ENCODE data around the gene SMIM34. TPM values are rescaled to one million over a fixed set of nuclear protein-coding genes. Genes with fewer than 3 reads are reported as not detected.
"Not testable (repeated sequence)": the region's sequence is repeated elsewhere in the genome, so short reads cannot be mapped to it uniquely, and the experiment has no call there.

Gene SMIM34
- polyA plus RNA-seq, 6 donors from 2014 or later = not detected

DNA sequence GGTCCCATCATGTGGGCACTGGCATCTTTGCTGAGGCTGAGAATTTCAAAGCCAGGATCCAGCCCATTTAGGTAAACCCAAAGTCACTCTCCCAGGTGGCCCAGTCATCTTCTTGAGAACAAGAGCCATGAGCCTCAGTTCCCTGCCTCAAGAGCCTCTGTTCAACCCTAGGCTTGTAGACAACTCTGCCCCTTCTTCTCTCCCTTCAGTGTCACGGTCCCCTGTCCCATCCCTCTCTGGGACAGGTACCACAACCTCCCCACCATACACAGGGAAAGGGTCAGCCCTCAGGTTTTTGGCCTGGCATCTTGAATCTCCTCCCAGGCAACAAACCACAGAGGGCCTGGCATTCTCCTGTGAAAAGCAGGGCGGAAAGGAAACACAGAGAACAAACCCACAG is 18.1 kb downstream of the SMIM34 start:
- not testable (repeated sequence) for ATAC-seq (ENCODE audit: low read depth in 2 of 2); H3K4me1 Mint-ChIP-seq; H3K9me3 Mint-ChIP-seq; H3K27me3 Mint-ChIP-seq; DNase-seq; H3K36me3 Mint-ChIP-seq; H3K27ac Mint-ChIP-seq; H3K4me3 Mint-ChIP-seq

DNA sequence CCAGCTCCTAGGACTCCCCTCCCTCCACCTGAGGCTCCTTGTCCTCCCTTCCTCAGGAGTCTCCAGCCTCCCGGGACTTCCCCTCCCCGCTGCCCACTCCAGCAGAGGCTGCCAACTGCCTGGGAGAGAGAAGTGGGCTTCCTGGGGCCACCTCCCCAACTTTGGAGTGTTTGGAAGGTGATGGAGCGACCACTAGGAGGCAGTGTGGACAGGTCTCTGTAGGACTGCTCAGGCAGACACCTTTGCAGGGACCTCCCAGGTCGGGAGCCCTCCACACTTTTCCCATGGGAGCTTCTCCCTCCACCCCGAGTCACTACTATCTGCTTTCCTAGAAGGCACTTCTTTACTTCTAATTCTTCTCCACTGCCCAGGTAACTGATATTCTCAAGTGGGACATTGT is 19.0 kb downstream of the SMIM34 start:
- H3K4me3 Mint-ChIP-seq; H3K27me3 Mint-ChIP-seq; ATAC-seq (ENCODE audit: low read depth in 2 of 2); H3K4me1 Mint-ChIP-seq; H3K36me3 Mint-ChIP-seq; DNase-seq; H3K9me3 Mint-ChIP-seq; H3K27ac Mint-ChIP-seq: not testable (repeated sequence)

- H3K27ac Mint-ChIP-seq; H3K4me1 Mint-ChIP-seq; H3K27me3 Mint-ChIP-seq; ATAC-seq (ENCODE audit: low read depth in 2 of 2); H3K9me3 Mint-ChIP-seq; H3K4me3 Mint-ChIP-seq; H3K36me3 Mint-ChIP-seq; DNase-seq: not testable (repeated sequence)
Measured at GRCh38 chr21:34400522-34400921, 23.2 kb downstream of the SMIM34 start.

- peak in 1 of 2 donors; percentile 16 for ATAC-seq (ENCODE audit: low read depth in 2 of 2)
- H3K36me3 Mint-ChIP-seq, H3K27ac Mint-ChIP-seq, H3K9me3 Mint-ChIP-seq, H3K4me1 Mint-ChIP-seq, H3K4me3 Mint-ChIP-seq, DNase-seq, H3K27me3 Mint-ChIP-seq: not testable (repeated sequence)
Measured at GRCh38 chr21:34383724-34384415, 39.9 kb downstream of the SMIM34 start.

- H3K4me1 Mint-ChIP-seq; H3K27ac Mint-ChIP-seq; H3K27me3 Mint-ChIP-seq; DNase-seq; H3K9me3 Mint-ChIP-seq; H3K36me3 Mint-ChIP-seq; H3K4me3 Mint-ChIP-seq; ATAC-seq (ENCODE audit: low read depth in 2 of 2): not testable (repeated sequence)
Measured at GRCh38 chr21:34383138-34383537, 40.6 kb downstream of the SMIM34 start.

DNA sequence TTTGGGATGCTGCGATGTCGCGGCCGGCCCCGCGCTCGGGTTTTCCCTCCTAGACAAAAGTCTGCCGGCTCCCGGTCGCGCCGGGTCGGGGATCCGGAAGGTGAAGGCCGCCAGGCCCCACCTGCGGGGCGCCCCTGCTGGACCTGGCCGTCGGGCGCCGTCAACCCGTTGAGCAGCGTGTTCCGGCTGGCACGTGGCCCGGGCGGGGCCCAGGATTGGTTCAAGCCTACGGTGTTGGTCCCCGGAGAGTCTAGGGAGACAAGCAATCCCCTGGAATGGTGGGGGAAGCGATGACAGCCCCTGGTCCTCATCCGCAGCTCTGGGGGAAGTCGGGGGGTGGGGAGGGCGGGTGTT is 48.2 kb downstream of the SMIM34 start:
- DNase-seq, H3K36me3 Mint-ChIP-seq, H3K27me3 Mint-ChIP-seq, H3K9me3 Mint-ChIP-seq, H3K27ac Mint-ChIP-seq, H3K4me3 Mint-ChIP-seq, H3K4me1 Mint-ChIP-seq: not testable (repeated sequence)
- ATAC-seq (ENCODE audit: low read depth in 2 of 2) = peak; percentile 78 to 81

- H3K27ac Mint-ChIP-seq, H3K36me3 Mint-ChIP-seq, H3K4me3 Mint-ChIP-seq, H3K9me3 Mint-ChIP-seq, DNase-seq, H3K4me1 Mint-ChIP-seq: not testable (repeated sequence)
- H3K27me3 Mint-ChIP-seq = peaks cover 4 to 11% (median 11%) of the 10 kb centered on the region in 3 donors
- ATAC-seq (ENCODE audit: low read depth in 2 of 2) = peak; percentile 96
Measured at GRCh38 chr21:34374940-34375618, 48.7 kb downstream of the SMIM34 start, which contains the start of gene SMIM11. SMIM11 (plus strand) TSS chr21:34375507; CDS start chr21:34379505, 3,998 bp downstream.

- not testable (repeated sequence) for ATAC-seq (ENCODE audit: low read depth in 2 of 2); DNase-seq
Measured at GRCh38 chr21:34374462-34374861, 49.3 kb downstream of the SMIM34 start.

GRCh38 chr21:34372321-34372720 is 51.4 kb downstream of the SMIM34 start:
- Mint-ChIP-seq H3K27me3 (peaks cover 17 to 23% (median 22%) of the 10 kb centered on the region in 3 donors), H3K27ac (peak overlapping the region in 1 of 6 donors; percentile 84), H3K4me3 (peak overlapping the region in 1 of 8 donors; percentile 54), H3K36me3 (no peaks in the 10 kb centered on the region), H3K4me1 (no peaks in the 10 kb centered on the region), H3K9me3 (no peaks in the 10 kb centered on the region)
- ATAC-seq (ENCODE audit: low read depth in 2 of 2) = no peak
- DNase-seq = no peak

More at GRCh38 chr21:34374462-34374861, 49.3 kb downstream of the SMIM34 start:
- not testable (repeated sequence) for H3K9me3 Mint-ChIP-seq, H3K4me3 Mint-ChIP-seq, H3K36me3 Mint-ChIP-seq, H3K27ac Mint-ChIP-seq, H3K4me1 Mint-ChIP-seq
- H3K27me3 Mint-ChIP-seq = peaks cover 8 to 12% (median 11%) of the 10 kb centered on the region in 3 donors

DNA sequence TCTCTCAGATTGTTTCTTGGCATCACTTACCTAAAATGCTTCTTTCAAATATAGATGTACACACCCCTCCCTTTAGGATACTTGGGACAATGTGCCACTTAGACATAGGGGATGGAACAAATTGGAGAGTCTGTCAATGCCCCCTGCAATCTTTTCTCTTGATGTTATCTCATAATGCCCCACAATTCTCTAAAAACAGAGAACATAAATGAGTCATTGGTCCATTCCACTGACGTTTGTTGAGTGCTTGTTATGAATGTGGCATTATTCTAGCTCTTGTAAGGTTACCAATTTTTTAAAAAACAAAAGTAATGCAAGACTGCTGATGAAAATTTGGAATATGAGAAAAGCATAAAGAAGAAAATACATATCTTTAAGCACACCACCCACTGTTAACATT is 54.0 kb downstream of the SMIM34 start:
- no peaks in the 10 kb centered on the region for H3K4me1 Mint-ChIP-seq
- no peaks in the 10 kb centered on the region for H3K36me3 Mint-ChIP-seq
- H3K4me3 Mint-ChIP-seq = no peak overlapping the region
- H3K9me3 Mint-ChIP-seq = no peaks in the 10 kb centered on the region
- ATAC-seq (ENCODE audit: low read depth in 2 of 2) (no peak), DNase-seq (no peak)
- H3K27ac Mint-ChIP-seq = no peak overlapping the region
- peaks cover 19 to 23% (median 22%) of the 10 kb centered on the region in 3 donors for H3K27me3 Mint-ChIP-seq

Other genes with a start within 250 kb of the SMIM34 start
- under 1 TPM in 1 of 6 donors, not detected in 5; 0.35 TPM for gene KCNE2, start 59.9 kb downstream of the SMIM34 start, polyA plus RNA-seq (ENCODE audit: low read depth in 6 of 6)
- gene SMIM11, start 48.4 kb downstream of the SMIM34 start, polyA plus RNA-seq (ENCODE audit: low read depth in 6 of 6) = 10 to 100 TPM in 5 of 6 donors, 1 to 10 TPM in 1; 8.0 to 37.8 (median 12.1) TPM
- gene KCNE1, start 88.3 kb upstream of the SMIM34 start, polyA plus RNA-seq (ENCODE audit: low read depth in 6 of 6) = not detected
- gene RCAN1, start 191.2 kb upstream of the SMIM34 start, polyA plus RNA-seq (ENCODE audit: low read depth in 6 of 6) = 10 to 100 TPM in 5 of 6 donors, 1 to 10 TPM in 1; 8.4 to 16.8 (median 12.1) TPM
- not detected for gene CLIC6, start 245.0 kb upstream of the SMIM34 start, polyA plus RNA-seq (ENCODE audit: low read depth in 6 of 6)

Measured in naive B cell (primary cell).